Ishikawa (cell line): ENCODE data around the gene FSTL4.
A peak's percentile ranks its signal among the peaks of the same experiment; 100 is the strongest.

Source experiments
- CEBPB ChIP-seq: IDR thresholded peaks from 2 replicates; pipeline ENCODE4 v1.6.1; 2012
- CREB1 ChIP-seq: IDR thresholded peaks from 2 replicates; pipeline ENCODE4 v1.6.1; 2012; ENCODE audit warnings: low read depth
- EGR1 ChIP-seq: IDR thresholded peaks from 2 replicates; pipeline ENCODE4 v1.6.1; 2012
- EP300 ChIP-seq: IDR thresholded peaks from 2 replicates; pipeline ENCODE4 v1.6.1; 2012; ENCODE audit warnings: borderline replicate concordance
- FOXM1 ChIP-seq: IDR thresholded peaks from 2 replicates; pipeline ENCODE4 v1.6.1; 2012; ENCODE audit warnings: low read depth, borderline replicate concordance
- MAX ChIP-seq: IDR thresholded peaks from 2 replicates; pipeline ENCODE4 v1.6.1; 2012
- NFIC ChIP-seq: IDR thresholded peaks from 2 replicates; pipeline ENCODE4 v1.6.1; 2012
- RAD21 ChIP-seq: IDR thresholded peaks from 2 replicates; pipeline ENCODE4 v1.6.1; 2012; ENCODE audit warnings: low read depth
- REST ChIP-seq: IDR thresholded peaks from 2 replicates; pipeline ENCODE4 v1.6.1; 2012; ENCODE audit warnings: low read depth, mild to moderate bottlenecking
- TAF1 ChIP-seq: IDR thresholded peaks from 2 replicates; pipeline ENCODE4 v1.6.1; 2012; ENCODE audit warnings: low read depth, mild to moderate bottlenecking
- TCF12 ChIP-seq: IDR thresholded peaks from 2 replicates; pipeline ENCODE4 v1.6.1; 2012; ENCODE audit warnings: low read depth
- TEAD4 ChIP-seq: IDR thresholded peaks from 2 replicates; pipeline ENCODE4 v1.6.1; 2012
- USF1 ChIP-seq: IDR thresholded peaks from 2 replicates; pipeline ENCODE4 v1.6.1; 2012
- YY1 ChIP-seq: IDR thresholded peaks from 2 replicates; pipeline ENCODE4 v1.6.1; 2012; ENCODE audit warnings: low read depth
- ZBTB7A ChIP-seq: IDR thresholded peaks from 2 replicates; pipeline ENCODE4 v1.6.1; 2012; ENCODE audit warnings: low read depth

The FSTL4 gene

GRCh38 chr5:133496631-133497030 is 115.7 kb downstream of the FSTL4 start:
- no peak for TF ChIP-seq TCF12

GRCh38 chr5:133494923-133495246 is 117.5 kb downstream of the FSTL4 start:
- no peak for TF ChIP-seq CREB1
- TF ChIP-seq TCF12, result no peak
- TF ChIP-seq USF1, result no peak
- no peak for TF ChIP-seq ZBTB7A
- no peak for TF ChIP-seq TAF1
- TF ChIP-seq MAX, result no peak

GRCh38 chr5:133494232-133494922 is 118.0 kb downstream of the FSTL4 start:
- TF ChIP-seq RAD21, result no peak
- TF ChIP-seq TAF1, result no peak
- no peak for TF ChIP-seq USF1

- TF ChIP-seq EGR1 (no peak), EP300 (no peak), REST (no peak), RAD21 (peak; percentile 20; the same call in 1 of the 2 replicates), TAF1 (no peak), FOXM1 (no peak), USF1 (no peak)
These were observed 122.7 kb downstream of the FSTL4 start for GRCh38 chr5:133489632-133490031.

GRCh38 chr5:133487093-133487492 is 125.2 kb downstream of the FSTL4 start:
- no peak for TF ChIP-seq TCF12
- no peak for TF ChIP-seq TAF1
- no peak for TF ChIP-seq EP300
- no peak for TF ChIP-seq USF1
- TF ChIP-seq MAX, result no peak
- TF ChIP-seq FOXM1, result no peak
- no peak for TF ChIP-seq CEBPB
- no peak for TF ChIP-seq NFIC
- TF ChIP-seq CREB1, result no peak
- TF ChIP-seq RAD21, result no peak
- TF ChIP-seq ZBTB7A, result no peak
- no peak for TF ChIP-seq REST
- no peak for TF ChIP-seq TEAD4
- no peak for TF ChIP-seq EGR1
- TF ChIP-seq YY1, result no peak

- TF ChIP-seq TEAD4 (no peak), NFIC (no peak)
These were observed 126.9 kb downstream of the FSTL4 start for GRCh38 chr5:133485468-133485867.
